ENCODE results near the gene RHBDL3.

Gene RHBDL3

DNA sequence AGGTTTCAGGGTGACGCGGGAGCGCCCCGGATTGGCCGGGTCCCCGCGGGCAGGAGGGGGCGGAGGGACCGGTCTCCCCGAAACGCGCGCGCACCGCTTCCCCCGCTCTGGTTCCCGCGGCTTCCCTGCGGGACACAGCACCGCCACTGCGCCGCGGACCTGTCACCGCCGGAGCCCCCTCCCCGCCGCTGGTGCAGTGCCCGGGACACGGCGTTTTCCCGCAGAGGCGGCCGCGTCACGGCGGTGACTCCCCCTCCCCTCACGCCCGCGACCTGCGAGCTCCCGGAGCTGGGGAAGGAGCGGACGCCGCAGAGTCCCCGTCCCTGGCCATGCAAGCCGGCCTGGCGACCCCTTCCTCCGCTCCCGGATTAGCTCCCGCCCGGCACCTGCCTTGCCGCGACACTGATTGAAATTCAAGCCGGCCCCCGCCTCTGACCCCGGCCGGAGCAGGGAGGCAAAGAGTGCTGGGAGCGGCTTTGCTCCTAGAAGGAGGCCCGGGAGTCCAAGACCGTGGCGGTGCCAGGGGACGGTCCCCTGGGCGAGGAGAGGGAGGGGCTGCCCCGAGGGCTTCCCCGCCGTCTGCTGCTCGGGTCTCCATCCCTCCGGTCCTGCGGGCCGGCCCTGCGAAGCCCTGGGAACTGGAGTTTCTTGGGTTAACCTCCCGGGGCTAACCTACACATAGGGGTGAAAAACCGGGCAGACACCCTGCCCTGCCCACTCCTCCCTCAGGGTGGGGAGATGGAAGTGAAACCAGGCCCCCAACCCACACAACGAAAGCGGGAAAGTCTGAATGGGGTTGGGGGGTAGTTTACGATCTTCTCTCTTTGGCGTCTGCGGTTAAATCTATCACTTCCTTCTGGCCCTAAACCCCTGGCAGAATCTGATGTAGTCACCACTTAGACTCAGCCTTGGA, 1.0 kb downstream of the RHBDL3 start:
- DNase-seq (ENCODE audit: low read depth), result no peak

DNA sequence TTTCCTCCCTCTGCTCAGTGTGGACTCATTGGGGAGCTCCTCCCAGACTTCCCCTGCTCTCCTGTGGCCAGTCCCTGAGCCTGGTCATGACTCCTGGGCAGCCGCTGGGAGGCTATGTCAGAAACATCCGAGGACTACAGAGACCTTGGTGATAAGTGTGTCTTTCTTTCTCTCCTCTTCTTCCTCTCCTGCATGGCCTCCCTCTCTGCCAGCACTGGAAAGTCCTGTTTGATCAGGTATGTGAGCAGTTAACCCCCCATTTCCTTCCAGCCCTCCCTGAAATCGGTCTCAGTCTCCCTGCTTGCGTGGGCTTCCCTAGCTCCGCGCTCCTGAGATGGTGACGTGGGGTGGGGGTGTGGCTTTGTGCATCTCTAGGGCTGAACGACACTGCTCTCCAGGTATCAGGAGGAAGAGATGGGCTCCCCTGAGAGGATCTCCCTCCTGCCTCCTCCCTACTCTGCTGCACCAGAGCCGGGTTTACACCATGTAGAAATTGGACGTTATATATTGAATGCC, 2.1 kb downstream of the RHBDL3 start:
- no peak for DNase-seq (ENCODE audit: low read depth)

DNA sequence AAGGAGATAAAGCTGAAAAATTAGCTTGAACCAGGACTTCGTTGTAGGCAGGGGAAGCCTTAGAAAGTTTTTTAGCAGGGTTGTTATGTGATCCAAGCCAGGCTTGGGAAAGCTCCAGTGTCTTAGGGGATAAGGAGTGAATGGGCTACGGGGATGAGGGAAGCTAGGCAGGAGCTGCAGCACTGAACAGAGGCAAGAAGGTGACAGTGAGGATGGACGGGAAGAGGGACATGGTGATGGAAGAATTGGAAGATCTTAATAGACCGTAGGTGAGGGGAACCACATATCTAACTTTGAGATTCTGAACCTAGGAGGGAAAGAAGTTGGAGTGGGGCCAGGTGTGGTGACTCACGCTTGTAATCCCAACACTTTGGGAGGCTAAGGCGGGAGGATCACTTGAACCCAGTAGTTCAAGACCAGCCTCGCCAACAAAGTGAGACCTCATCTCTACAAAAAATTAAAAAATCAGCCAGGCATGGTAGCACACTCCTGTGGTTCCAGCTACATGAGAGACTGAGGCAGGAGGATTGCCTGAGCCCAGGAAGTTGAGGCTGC, 3.2 kb downstream of the RHBDL3 start:
- no peak for DNase-seq (ENCODE audit: low read depth)

DNA sequence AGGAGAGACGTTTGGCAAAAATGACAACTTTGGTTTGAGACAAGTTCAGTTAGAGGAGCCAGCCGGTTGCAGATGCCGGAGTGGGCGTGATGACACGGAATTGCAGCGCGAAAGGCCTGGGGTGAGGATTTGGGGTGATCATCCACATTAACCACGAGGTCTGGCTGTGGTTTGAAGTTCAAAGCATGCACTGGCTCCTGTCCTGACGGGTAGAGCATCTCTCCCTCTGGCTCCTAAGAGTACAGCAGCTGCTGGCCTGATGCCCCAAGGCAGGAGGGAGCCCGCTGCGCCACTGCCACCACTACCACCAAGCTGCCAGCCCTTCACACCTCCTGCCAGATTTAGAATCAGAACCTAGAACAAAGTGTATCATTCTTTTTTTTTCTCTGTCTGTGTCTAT, 3.7 kb downstream of the RHBDL3 start:
- no peak for DNase-seq (ENCODE audit: low read depth)

DNA sequence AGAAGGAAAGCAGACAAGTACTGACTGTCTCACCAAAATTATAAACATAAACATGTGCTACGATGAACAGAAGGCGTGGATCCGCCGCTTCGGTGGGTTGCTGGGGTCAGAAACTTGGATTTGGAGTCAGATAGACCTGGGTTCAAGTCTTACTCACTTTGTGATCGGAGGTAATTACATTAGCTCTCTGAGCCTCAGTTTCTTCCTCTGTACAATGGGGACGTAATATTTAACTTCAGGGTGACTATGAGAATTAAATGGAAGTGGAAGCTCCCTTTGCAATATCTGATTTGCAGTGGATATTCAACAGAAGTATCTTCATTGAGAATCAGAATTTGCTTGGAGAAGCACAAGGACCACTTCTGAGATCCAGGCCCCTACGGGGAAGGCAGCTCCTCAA, 6.2 kb downstream of the RHBDL3 start:
- DNase-seq (ENCODE audit: low read depth), result no peak

DNA sequence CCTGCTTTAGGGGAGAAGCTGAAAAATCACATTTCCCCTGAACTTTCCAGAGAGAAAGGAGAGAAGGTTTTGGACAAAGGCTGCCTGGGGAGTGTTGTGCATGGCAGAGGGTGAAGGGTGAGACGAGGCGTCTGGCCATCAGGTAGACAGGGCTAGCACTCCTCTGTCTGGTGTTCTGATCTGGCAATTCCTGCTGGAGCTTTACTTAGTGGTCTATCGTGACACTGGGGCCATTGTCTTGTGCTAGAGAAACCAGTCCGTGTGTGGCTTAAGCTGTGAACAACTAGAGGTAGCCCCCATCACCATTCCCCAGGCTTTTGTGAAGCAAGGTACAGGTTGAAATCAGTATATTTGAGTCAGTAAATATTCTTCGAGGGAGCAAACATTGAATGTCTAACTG, 8.5 kb downstream of the RHBDL3 start:
- DNase-seq (ENCODE audit: low read depth), result no peak

DNA sequence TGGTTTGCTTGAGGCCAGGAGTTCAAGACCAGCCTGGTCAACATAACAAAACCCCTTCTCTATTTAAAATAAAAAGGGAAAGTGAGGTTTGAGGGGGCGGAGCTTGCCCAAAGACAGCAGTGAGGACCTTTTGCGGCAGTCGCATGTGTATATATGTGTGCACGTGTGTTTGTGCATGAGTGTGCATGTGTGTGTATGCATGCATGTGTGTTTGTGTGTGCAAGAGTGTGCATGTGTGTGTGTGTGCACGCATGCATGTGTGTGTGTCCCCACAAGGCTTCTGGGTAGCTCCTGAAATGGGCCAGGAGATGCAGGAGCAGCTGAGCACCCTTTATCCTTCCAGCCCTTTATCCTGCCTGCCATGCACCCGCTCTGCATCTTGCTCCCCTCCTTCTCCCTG, 9.0 kb downstream of the RHBDL3 start:
- no peak for DNase-seq (ENCODE audit: low read depth)

DNA sequence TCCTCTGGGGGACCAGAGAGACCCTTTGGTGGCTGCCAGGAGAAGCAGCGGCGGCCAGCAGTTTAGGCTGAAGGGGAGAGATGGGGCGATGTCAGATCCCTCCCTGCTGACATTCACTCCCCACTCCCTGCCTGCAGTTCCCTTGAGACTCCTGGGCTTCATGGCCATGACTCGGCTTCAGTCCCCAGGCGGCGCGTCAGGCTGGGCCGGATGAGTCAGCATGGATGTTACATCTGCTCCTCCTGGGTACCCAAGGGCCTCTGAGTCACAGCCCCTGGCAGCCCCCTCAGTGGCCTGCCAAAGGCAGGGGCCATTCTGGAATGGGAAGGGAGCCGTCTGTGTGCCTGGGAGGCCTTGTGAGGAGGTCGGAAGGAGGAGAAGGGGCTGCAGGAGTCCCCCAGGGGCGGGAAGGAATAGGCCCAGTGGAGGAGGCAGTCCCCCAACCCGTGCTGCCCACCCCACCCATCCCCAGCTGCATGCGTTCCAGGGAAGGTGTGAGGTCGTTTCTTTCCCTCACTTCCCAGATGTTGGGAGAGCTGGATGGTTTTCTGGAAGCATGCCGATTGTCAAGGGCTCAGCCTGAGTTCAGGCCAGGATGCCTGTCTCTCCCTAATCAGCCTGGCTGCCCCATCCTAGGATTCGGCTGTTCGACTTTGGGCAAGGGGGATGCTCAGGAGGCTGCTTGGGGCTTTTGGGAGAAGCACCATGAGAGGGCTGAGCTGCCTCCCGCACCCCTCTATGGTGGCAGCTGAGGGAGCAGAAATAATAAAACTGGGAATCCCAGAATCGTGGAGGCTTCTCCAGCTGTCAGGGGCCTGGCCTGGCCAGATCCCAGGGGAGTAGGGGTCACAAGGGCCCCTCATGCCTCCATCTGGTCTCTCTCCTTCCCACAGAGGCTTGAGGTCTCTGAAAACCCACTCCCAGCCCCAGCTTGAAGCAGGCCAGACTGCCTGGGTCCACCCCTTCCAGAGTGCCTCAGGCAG, 9.7 kb downstream of the RHBDL3 start:
- DNase-seq (ENCODE audit: low read depth), result no peak

DNA sequence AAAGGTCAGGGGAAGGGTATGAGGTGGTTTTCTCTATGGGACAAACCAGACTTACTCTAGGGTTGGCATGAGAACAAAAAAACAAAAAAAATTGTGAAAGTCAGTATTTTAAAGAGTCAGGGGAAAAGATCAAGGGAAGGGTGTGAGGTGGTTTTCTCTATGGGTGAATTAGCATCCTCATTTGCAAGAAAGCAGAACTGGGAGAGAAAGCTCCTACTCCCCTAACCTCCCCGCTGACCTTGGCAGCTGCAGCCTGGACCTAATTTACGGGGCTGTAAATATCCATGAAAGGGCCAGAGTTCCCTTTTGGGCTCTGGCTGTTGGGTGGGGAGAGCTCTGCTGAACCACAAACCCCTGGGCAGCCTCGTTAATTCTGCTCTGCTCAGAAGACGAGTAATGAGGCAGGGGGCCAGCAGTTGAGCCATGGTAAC, 10.6 kb downstream of the RHBDL3 start:
- DNase-seq (ENCODE audit: low read depth), result no peak

DNA sequence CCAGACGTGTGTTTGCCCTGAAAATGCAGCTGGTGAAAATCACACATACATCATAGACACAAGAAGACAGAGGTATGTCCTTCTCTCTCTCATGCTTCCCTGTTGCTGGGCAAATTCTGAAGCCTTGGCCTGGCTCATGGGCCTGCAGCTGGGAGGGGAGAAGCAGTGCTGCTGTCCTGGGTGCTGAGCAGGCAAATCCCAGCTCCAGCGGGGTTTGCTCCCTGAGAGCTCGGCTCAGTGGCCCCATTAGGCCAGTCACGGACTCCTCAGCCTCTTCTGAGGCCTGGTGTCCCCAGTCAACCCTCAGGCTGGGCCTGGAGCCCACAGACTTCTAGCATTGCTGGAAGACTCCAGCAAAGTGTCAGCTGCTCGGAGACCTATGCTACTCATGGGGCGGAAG, 11.7 kb downstream of the RHBDL3 start:
- no peak for DNase-seq (ENCODE audit: low read depth)

DNA sequence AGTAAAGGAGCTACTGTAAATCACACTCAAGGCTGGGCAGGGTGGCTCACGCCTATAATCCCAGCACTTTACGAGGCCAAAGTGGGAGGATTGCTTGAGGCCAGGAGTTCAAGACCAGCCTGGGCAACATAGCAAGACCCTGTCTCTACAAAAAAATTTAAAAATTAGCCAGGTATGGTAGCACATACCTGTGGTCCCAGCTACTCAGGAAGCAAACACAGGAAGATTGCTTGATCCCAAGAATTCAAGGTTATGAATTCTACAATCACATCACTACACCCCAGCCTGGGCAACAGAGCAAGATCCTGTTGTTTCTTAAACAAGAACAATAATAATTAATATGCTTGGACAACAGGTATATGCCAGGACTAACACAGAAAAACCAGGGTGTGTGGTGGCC, 13.2 kb downstream of the RHBDL3 start:
- no peak for DNase-seq (ENCODE audit: low read depth)

DNA sequence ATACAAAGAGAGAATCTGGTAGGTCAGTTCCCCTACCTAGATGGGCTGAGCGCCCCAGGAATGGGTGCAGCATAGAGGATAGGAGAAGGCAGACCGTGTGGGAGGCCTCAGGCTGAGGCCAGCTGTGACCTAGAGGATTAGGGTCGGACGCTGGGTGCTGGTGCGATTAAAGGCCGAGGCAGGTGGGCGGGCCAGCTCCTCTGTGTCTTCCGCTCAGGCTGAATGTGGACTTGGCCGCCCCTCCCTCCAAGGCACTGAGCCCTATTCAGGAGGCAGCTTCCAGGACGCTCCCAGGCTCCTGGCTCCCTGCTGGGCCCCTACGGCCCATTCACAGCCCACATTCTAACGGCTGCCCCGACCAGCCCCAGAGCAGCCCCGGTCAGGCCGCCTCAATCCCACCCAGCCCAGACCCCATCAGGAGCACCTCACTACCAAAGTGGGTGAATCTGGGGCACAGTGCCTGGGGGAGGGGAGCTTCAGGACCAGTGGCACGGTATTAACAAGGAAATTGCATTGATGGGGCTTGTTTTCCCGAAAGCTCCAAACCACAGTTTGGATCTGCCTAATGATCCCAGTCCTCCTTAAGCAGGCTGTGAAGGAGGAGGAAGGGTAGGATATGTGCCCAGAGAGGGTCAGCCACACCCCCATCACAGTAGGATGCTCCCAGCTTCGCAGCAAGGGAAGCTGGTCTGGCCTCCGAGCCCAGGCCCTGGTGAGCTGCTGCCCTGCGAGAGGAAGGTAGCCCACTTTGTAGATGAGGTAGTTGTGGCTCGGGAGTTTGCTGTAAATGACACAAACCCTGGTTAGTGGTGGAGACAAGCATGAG, 14.5 kb downstream of the RHBDL3 start:
- no peak for DNase-seq (ENCODE audit: low read depth)

DNA sequence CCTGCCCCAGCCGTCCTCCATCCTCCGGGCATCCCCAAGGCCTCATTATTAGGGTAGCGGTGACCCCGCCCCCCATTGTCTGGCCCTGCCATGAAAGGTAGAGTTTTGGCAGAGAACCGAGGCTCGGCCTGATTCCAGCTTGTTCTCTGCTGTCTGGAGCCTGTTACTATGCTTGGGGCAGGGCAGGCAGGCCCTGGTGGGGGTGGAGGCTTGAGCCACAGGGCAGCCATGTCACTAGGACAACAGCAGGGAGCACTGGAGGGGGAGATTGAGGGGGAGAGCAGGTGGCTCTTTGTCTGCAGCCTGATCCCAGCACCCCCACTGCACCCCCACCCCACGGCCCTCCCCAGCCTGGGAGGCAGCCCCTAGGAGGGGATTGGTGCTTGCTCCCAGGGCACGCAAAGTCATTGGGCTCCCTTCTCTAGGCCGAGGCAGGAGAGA, 15.4 kb downstream of the RHBDL3 start:
- DNase-seq (ENCODE audit: low read depth), result no peak

DNA sequence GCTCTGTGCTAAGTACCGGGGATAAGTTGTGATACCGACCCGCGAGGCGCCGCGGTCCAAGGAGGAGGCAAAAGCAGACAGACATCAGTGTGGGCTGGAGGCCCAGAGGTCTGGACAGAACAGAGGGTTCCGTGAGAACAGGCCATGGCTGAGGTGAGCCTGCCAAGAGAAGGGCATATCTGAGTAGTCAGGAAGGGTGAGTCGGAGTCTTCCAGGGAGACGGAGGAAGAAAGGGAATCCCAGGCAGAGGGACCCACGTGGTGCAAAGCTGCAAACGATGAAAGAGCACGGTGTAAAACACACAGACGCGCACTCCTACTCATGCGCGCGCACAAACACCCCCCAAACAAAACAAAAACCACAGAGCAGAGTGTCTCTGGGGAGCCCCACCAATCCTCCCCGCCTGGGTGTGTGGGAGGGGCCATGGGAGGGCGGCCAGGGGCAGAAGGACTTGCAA, 18.1 kb downstream of the RHBDL3 start:
- DNase-seq (ENCODE audit: low read depth), result no peak

DNA sequence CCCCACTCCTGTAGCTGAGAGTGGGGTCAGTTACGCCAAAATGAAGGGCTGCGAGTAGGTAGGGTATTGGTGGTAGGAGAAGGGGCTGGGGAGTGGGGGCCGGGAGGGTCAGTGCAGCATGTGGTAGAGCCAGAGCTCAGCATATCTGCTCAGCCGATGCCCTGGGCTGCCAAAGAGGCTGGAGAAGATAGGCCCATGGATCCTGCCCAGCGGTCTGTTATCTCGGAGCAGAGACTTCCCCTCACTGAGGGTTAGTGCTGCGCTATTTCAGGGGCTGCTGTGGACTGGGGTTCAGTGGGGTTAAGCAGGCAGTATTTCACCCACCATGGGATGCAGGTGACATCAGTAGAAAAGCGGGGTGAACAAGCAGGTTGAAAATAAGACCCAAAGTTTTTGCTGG, 19.7 kb downstream of the RHBDL3 start:
- DNase-seq (ENCODE audit: low read depth), result no peak

DNA sequence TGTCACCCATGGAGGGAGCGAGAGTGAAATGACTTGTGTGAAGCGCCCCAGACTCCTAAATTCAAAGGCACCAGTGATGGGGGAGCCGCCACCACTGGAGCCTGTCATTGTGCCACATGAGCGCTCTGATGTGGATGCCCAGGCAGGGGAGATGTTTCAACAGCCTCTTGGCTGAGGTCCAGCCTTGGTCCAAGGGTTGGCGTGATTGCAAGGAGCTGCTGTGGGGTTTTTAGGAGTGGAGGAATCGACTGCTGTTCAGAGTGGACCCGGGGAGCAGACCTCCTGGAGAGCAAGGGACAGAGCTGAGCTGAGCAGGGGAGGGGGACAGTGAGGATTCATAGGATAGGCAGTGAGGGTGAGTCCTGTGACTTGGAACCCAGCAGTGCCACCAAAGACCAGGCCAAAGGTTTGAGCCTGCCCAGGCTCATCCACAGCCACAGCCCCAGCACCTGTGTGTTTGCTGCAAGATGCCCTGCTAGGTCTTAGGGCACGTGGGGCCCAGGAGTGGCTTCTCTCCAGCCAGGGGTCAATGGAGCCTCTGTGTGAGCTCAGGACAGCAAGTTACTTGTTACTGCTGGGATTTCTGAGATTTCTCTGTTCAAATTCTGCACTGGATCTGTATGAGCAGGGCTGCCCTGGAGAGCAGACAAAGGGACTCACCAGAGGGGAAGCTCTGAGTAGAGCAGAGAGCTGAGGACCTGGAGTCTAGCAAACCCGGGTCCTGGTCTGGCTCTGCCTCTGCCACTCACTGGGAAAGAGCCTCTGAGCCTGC, 20.3 kb downstream of the RHBDL3 start:
- DNase-seq (ENCODE audit: low read depth), result no peak

DNA sequence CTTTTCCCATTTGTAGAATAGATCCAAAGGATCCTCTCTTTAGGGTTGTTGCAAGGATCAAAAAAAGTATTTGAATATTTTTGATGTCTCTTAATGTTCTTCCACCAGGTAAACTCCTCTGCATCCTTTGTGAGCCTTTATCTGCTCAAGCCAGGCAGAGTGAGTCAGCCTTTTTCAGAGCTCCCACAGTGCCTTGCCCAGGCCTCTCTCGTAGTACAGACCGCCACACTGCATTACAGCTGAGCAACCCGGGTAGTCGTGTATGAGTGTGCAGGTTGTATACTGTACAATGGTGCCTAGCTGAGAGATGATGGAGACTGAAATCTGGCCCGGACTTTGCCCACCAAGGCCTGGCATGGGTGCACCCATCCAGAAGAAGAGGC, 20.9 kb downstream of the RHBDL3 start:
- DNase-seq (ENCODE audit: low read depth), result no peak

DNA sequence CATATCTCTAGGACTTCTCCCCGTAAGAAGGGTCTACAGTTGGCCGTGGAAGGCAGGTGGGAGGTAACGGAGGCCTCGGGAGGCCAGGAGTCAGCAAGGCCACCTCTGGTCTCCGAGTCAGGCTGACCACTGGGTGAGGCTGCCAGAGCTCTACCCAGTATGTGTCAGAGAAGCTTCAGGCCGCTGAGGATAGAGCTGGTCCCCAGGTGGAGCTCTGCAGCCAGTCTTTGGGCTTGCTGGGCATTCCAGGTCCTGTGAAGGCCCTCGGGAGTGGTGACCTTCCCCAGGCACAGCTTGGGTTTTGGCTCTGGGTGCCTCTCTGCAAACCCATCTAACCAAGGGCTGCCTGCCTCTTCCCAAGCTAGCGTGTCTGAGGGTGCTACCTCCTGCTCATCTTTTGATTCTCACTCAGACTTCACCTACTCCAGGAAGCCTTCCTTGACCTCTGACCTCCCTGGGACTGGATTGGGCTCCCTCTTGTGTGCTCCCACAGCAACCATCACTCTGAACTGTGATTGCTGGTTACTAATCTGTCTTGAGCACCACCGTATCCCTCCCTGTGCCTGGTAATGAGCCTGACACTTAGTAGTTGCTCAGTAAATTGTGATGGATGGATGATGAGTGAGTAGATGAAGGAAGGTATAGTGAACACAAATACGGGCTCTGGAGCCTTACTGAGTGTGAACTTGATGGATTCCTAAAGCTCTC, 22.3 kb downstream of the RHBDL3 start:
- no peak for DNase-seq (ENCODE audit: low read depth)

DNA sequence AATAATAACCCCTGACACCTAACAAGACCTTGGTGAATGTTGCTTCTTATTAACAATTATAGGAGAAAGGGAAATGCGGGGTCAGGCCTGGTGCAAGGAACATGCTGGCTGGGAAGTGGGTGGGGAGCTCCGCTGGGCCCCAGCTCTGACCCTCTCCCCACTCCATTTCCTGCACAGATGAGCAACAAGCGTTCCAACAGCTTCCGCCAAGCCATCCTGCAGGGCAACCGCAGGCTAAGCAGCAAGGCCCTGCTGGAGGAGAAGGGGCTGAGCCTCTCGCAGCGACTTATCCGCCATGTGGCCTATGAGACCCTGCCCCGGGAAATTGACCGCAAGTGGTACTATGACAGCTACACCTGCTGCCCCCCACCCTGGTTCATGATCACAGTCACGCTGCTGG, 23.0 kb downstream of the RHBDL3 start:
- DNase-seq (ENCODE audit: low read depth), result no peak

Data from activated T-helper 9 cell treated with anti-CD3 and anti-CD28 coated beads, Interleukin-2, amount 50 U/mL, for 16 hours (primary cell).